GM23338 (cell line): ENCODE results near the gene PARP6. TPM values are rescaled to one million over a fixed set of nuclear protein-coding genes. Genes with fewer than 3 reads are reported as not detected.

ENCODE experiments used
- ATAC-seq: fragments of 200-7000 bp; cut with Tn5 transposase; 3 replicates; pipeline ENCODE4 v1.9.1; 2020
- DNase-seq: peaks from one replicate; pipeline ENCODE4 v3.0.0-alpha.2; 2015; ENCODE audit warnings: low spot score
- H2AFZ ChIP-seq: fragments of 200-600 bp; sonication (generic); 2 replicates; pipeline ENCODE4 v1.8.0; 2016; ENCODE audit warnings: antibody characterized with exemption, mild to moderate bottlenecking, moderate library complexity
- H3F3A ChIP-seq: fragments of 200-600 bp; sonication (generic); replicated peaks from 2 replicates; pipeline ENCODE4 v1.8.0; 2017; ENCODE audit warnings: antibody characterized with exemption, mixed run types, low read depth
- H3K27ac ChIP-seq: fragments of 200-600 bp; sonication (generic); 2 replicates; pipeline ENCODE4 v1.6.1; 2016; ENCODE audit warnings: low read depth
- H3K27me3 ChIP-seq: fragments of 200-600 bp; sonication (generic); 2 replicates; pipeline ENCODE4 v1.8.0; 2016; ENCODE audit warnings: mild to moderate bottlenecking, mixed run types, moderate library complexity; ENCODE audit not compliant: insufficient read depth
- H3K36me3 ChIP-seq: fragments of 200-600 bp; sonication (generic); 2 replicates; pipeline ENCODE4 v1.8.0; 2016; ENCODE audit warnings: mild to moderate bottlenecking; ENCODE audit not compliant: insufficient read depth
- H3K4me1 ChIP-seq: fragments of 200-600 bp; sonication (generic); 2 replicates; pipeline ENCODE4 v1.8.0; 2016; ENCODE audit warnings: mild to moderate bottlenecking, moderate library complexity; ENCODE audit not compliant: insufficient read depth
- H3K4me2 ChIP-seq: fragments of 200-600 bp; sonication (generic); 2 replicates; pipeline ENCODE4 v1.7.1; 2017; ENCODE audit warnings: mixed run types
- H3K4me3 ChIP-seq: fragments of 200-600 bp; sonication (generic); 2 replicates; pipeline ENCODE4 v1.6.1; 2016; ENCODE audit warnings: mixed run types
- H3K79me2 ChIP-seq: fragments of 200-600 bp; sonication (generic); replicated peaks from 2 replicates; pipeline ENCODE4 v1.8.0; 2017; ENCODE audit warnings: mild to moderate bottlenecking; ENCODE audit not compliant: insufficient read depth
- H3K9me2 ChIP-seq: fragments of 200-600 bp; sonication (generic); 2 replicates; pipeline ENCODE4 v1.8.0; 2017; ENCODE audit not compliant: insufficient read depth
- H4K20me1 ChIP-seq: fragments of 200-600 bp; sonication (generic); replicated peaks from 2 replicates; pipeline ENCODE4 v1.8.0; 2017; ENCODE audit warnings: mild to moderate bottlenecking; ENCODE audit not compliant: insufficient read depth
- H3K27ac Mint-ChIP-seq: 2 replicates; pipeline ENCODE4 v1.8.0; 2020; ENCODE audit warnings: inconsistent platforms, mild to moderate bottlenecking, moderate library complexity, mixed read lengths
- H3K27me3 Mint-ChIP-seq: 3 replicates; pipeline ENCODE4 v1.8.0; 2022; ENCODE audit warnings: low read depth, mild to moderate bottlenecking, moderate library complexity, mixed read lengths, inconsistent platforms; ENCODE audit not compliant: insufficient read depth, poor library complexity
- H3K36me3 Mint-ChIP-seq: 3 replicates; pipeline ENCODE4 v1.8.0; 2021; ENCODE audit warnings: low read depth, mild to moderate bottlenecking, inconsistent platforms, moderate library complexity, mixed read lengths
- H3K4me1 Mint-ChIP-seq: 3 replicates; pipeline ENCODE4 v1.8.0; 2020; ENCODE audit warnings: mild to moderate bottlenecking, inconsistent platforms, mixed read lengths
- H3K4me3 Mint-ChIP-seq: 3 replicates; pipeline ENCODE4 v1.8.0; 2021; ENCODE audit warnings: moderate library complexity, mild to moderate bottlenecking, inconsistent platforms, mixed read lengths
- H3K9me3 Mint-ChIP-seq: 3 replicates; pipeline ENCODE4 v1.8.0; 2020; ENCODE audit warnings: moderate library complexity, mild to moderate bottlenecking, inconsistent platforms, mixed read lengths
- CREB1 ChIP-seq: fragments of 250-450 bp; sonication (Bioruptor Pico); IDR thresholded peaks from 2 replicates; pipeline ENCODE4 v1.5.0; 2020; ENCODE audit warnings: low read depth, mild to moderate bottlenecking, moderate library complexity
- ETS1 ChIP-seq: IDR thresholded peaks from 2 replicates; pipeline ENCODE4 v1.6.1; 2016; ENCODE audit warnings: antibody characterized with exemption
- EZH2 ChIP-seq: fragments of 200-600 bp; sonication (generic); IDR thresholded peaks from one replicate; pipeline ENCODE4 v1.8.0; 2017; ENCODE audit warnings: antibody characterized with exemption, mild to moderate bottlenecking, low read depth; ENCODE audit not compliant: unreplicated experiment
- JUNB ChIP-seq: IDR thresholded peaks from one replicate; pipeline ENCODE4 v1.6.1; 2016; ENCODE audit warnings: antibody characterized with exemption; ENCODE audit not compliant: unreplicated experiment
- NANOG ChIP-seq: IDR thresholded peaks from 2 replicates; pipeline ENCODE4 v1.6.1; 2016; ENCODE audit warnings: antibody characterized with exemption, borderline replicate concordance
- POLR2AphosphoS5 ChIP-seq: IDR thresholded peaks from 2 replicates; pipeline ENCODE4 v1.6.1; 2016; ENCODE audit warnings: antibody characterized with exemption, low read depth
- STAT1 ChIP-seq: IDR thresholded peaks from one replicate; pipeline ENCODE4 v1.6.1; 2016; ENCODE audit warnings: antibody characterized with exemption; ENCODE audit not compliant: unreplicated experiment
- ZNF114 ChIP-seq: fragments of 250-450 bp; sonication (Bioruptor Pico); IDR thresholded peaks from 2 replicates; pipeline ENCODE4 v1.5.0; 2020; ENCODE audit warnings: mild to moderate bottlenecking, moderate library complexity
- ZNF331 ChIP-seq: fragments of 250-450 bp; sonication (Bioruptor Pico); IDR thresholded peaks from 2 replicates; pipeline ENCODE4 v1.5.0; 2020; ENCODE audit warnings: low read depth, mild to moderate bottlenecking, moderate library complexity
- ZNF462 ChIP-seq: fragments of 250-450 bp; sonication (Bioruptor Pico); IDR thresholded peaks from 2 replicates; pipeline ENCODE4 v1.5.0; 2020; ENCODE audit warnings: mild to moderate bottlenecking, moderate library complexity
- polyA plus RNA-seq: library from polyadenylated mRNA; unstranded; fragments of >200 nt; fragmentation: Nextera tagmentation; extraction: Ambion mirVana; gene quantifications from 2 replicates; pipeline ENCODE4 v1.2.1, GENCODE V29; 2016
- total RNA-seq: library from RNA; depleted of rRNA; stranded (reverse); fragments of >200 nt; shearing (Covaris generic); gene quantifications from 2 replicates; pipeline ENCODE4 v1.2.3, GENCODE V29; 2014

Gene PARP6
- total and polyA plus RNA-seq, 2 experiments from 2014 or later, result 27.6 to 28.1 TPM

DNA sequence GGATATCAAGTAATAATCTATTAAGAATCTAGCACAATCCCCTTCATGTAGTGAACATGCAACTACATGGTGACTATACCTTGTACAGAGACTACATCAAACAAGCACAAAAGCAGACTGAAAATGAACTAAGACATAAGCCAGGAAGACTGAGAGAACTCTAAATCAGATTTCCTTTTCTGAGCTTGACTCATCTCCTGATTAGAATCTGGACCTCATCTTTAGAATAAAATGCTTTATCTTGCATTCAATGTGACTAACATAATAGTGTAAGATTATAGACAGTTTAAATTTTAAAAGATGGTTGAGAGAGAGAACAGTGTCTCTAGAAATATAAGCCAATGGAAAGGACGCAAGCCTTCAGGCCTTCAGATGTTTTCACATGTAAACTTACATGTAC is 23.8 kb downstream of the PARP6 start:
- Histone ChIP-seq H2AFZ (no peak overlapping the region), H3K36me3 (peaks cover 52% of the 10 kb centered on the region), H3K4me3 (no peak overlapping the region), H3F3A (no peaks in the 10 kb centered on the region), H3K79me2 (no peaks in the 10 kb centered on the region), H3K4me1 (no peaks in the 10 kb centered on the region), H3K27ac (no peak overlapping the region), H3K4me2 (no peak overlapping the region), H4K20me1 (peaks cover 31% of the 10 kb centered on the region; the same call in 1 of the 2 replicates), H3K27me3 (no peaks in the 10 kb centered on the region), H3K9me2 (no peaks in the 10 kb centered on the region)
- no peak for ATAC-seq
- H3K27ac Mint-ChIP-seq, result no peak overlapping the region
- DNase-seq, result no peak
- H3K9me3 Mint-ChIP-seq, result no peaks in the 10 kb centered on the region
- H3K4me3 Mint-ChIP-seq, result no peak overlapping the region
- peaks cover 5% of the 10 kb centered on the region for H3K4me1 Mint-ChIP-seq
- peaks cover 31% of the 10 kb centered on the region for H3K27me3 Mint-ChIP-seq
- H3K36me3 Mint-ChIP-seq, result peaks cover 63% of the 10 kb centered on the region
- no peak for TF ChIP-seq ZNF114 (CRISPR knock-in tag)

DNA sequence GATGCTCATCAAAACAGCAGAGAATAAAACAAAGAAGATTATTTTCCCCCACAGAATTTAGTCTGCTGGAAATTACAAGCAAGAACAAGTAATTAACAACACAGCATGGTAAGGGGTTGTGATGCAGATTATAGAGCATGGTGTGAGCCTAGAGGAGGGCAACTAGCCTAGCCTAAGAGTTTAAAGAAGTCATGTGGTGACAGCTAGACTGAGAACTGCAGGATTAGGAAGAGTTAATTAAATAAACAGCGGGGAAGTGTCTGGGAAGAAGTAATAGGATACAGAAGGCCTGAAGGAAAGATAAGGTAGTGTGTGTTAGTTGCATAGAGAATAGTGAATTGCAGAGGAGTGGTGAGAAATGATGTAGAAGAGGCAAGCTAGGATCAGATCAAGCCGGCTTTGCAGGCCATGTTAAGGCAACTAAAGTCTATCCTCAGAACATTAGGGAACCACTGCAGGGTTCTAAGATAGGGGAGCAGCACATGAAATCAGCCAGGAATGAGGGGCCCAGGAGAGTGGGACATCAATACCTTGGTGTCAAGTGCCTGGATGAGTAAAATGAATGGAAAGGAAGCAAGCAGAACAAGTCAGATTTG is 29.5 kb downstream of the PARP6 start:
- Mint-ChIP-seq H3K4me3 (no peak overlapping the region; the same call in 2 of the 3 replicates), H3K4me1 (peaks cover 19% of the 10 kb centered on the region), H3K27ac (no peak overlapping the region), H3K36me3 (peaks cover 52% of the 10 kb centered on the region), H3K9me3 (no peaks in the 10 kb centered on the region), H3K27me3 (peaks cover 62% of the 10 kb centered on the region)
- H3K36me3 ChIP-seq, result peaks cover 15% of the 10 kb centered on the region; the same call in 1 of the 2 replicates
- ATAC-seq, result peak; percentile 94
- H3F3A ChIP-seq, result no peaks in the 10 kb centered on the region
- TF ChIP-seq ZNF114 (CRISPR knock-in tag), result no peak
- peaks cover 26% of the 10 kb centered on the region; the same call in 1 of the 2 replicates for H4K20me1 ChIP-seq
- H3K4me3 ChIP-seq, result no peak overlapping the region
- H2AFZ ChIP-seq, result no peak overlapping the region
- no peak overlapping the region for H3K4me2 ChIP-seq
- no peaks in the 10 kb centered on the region for H3K9me2 ChIP-seq
- 0 out of 2 replicates have a peak, but pooled peaks cover under 1% of the 10 kb centered on the region for H3K4me1 ChIP-seq
- H3K27ac ChIP-seq, result no peak overlapping the region
- DNase-seq, result no peak
- no peaks in the 10 kb centered on the region for H3K79me2 ChIP-seq
- H3K27me3 ChIP-seq, result no peaks in the 10 kb centered on the region

DNA sequence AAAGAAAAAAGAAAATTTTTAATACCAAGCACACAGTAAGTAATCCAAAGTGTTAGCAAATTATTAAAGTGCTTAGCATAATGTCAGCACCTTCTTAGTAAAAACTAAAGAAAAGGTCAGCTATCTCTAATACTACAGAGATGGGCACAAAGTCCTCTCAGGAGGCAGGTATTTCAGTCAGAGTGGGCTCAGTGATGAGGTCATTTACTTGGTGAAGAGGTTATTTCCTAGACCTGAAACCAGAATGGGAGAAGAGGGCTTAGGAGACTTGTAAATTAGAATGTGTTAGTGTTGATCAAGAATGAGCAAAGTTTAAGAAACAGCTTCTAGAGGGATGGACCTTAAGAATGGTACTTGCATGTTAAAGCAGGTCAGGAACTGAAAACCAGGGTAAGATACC is 32.7 kb downstream of the PARP6 start:
- no peak overlapping the region for H3K4me3 ChIP-seq
- no peak for TF ChIP-seq NANOG
- no peak for TF ChIP-seq ZNF462
- TF ChIP-seq POLR2AphosphoS5, result no peak
- no peak for TF ChIP-seq ETS1
- no peak for TF ChIP-seq JUNB
- TF ChIP-seq ZNF331 (CRISPR knock-in tag), result no peak
- TF ChIP-seq CREB1 (CRISPR knock-in tag), result no peak
- TF ChIP-seq STAT1, result no peak
- no peak for TF ChIP-seq EZH2
- TF ChIP-seq ZNF114 (CRISPR knock-in tag), result no peak

More for the DNA sequence above, 32.7 kb downstream of the PARP6 start:
- H3K4me1 ChIP-seq, result peaks cover 8% of the 10 kb centered on the region; the same call in 1 of the 2 replicates
- H3K79me2 ChIP-seq, result no peaks in the 10 kb centered on the region
- H3K4me1 Mint-ChIP-seq, result peaks cover 30% of the 10 kb centered on the region
- no peak overlapping the region for H3K4me2 ChIP-seq
- H3K27me3 Mint-ChIP-seq, result peaks cover 68% of the 10 kb centered on the region
- no peak overlapping the region for H3K27ac Mint-ChIP-seq
- H3K9me3 Mint-ChIP-seq, result no peaks in the 10 kb centered on the region
- H3K36me3 Mint-ChIP-seq, result peaks cover 39% of the 10 kb centered on the region
- H3K36me3 ChIP-seq, result 0 out of 2 replicates have a peak, but pooled peaks cover 4% of the 10 kb centered on the region
- no peaks in the 10 kb centered on the region for H3K9me2 ChIP-seq
- no peaks in the 10 kb centered on the region for H3F3A ChIP-seq
- no peak overlapping the region for H3K27ac ChIP-seq
- DNase-seq (no peak), ATAC-seq (no peak)
- peaks cover 10% of the 10 kb centered on the region; the same call in 1 of the 2 replicates for H4K20me1 ChIP-seq
- H3K4me3 Mint-ChIP-seq, result no peak overlapping the region
- H3K27me3 ChIP-seq, result no peaks in the 10 kb centered on the region
- H2AFZ ChIP-seq, result no peak overlapping the region
